Measurements from ENCODE around the gene RAB40C. TPM values are rescaled to one million over a fixed set of nuclear protein-coding genes. Genes with fewer than 3 reads are reported as not detected.

RAB40C gene
- total and polyA plus RNA-seq, 9 of the 15 experiments (the other 6 are each of a cell fraction or from before 2014, with no cell fraction given): 0.17 to 23.4 (median 8.7) TPM

GRCh38 chr16:578870-579405 is 10.9 kb upstream of the RAB40C start (continued):
- TF ChIP-seq CHAMP1 (IDR thresholded peaks at IDR 0.05): no peak
- TF ChIP-seq FOXJ3 (CRISPR knock-in tag; IDR thresholded peaks at IDR 0.05): no peak
- TF ChIP-seq CBX2 (IDR thresholded peaks at IDR 0.05; ENCODE audit: insufficient read depth, low read length, poor library complexity, severe bottlenecking): no peak
- peak; percentile 95 for TF ChIP-seq HNRNPL (IDR thresholded peaks at IDR 0.05; ENCODE audit: low read depth, low read length)
- peak; percentile 30; the same call in 1 of the 2 replicates for TF ChIP-seq POLR2AphosphoS5 (IDR thresholded peaks at IDR 0.05; ENCODE audit: control insufficient read depth, insufficient read depth, low read depth, low read length)
- peak; percentile 51; the same call in 1 of the 2 replicates for TF ChIP-seq NCOA1 (IDR thresholded peaks at IDR 0.05; ENCODE audit: low read depth)
- TF ChIP-seq RNF2 (IDR thresholded peaks at IDR 0.05): peak; percentile 60
- peak; percentile 87 for TF ChIP-seq L3MBTL2 (IDR thresholded peaks at IDR 0.05)
- TF ChIP-seq NRF1 (conservative IDR thresholded peaks at IDR 0.05 in 1 of 2, IDR thresholded peaks at IDR 0.05 in 1 of 2): peak; percentile 33 to 52; a peak in 3 of 4 replicates
- TF ChIP-seq SMARCA5 (IDR thresholded peaks at IDR 0.05): no peak
- peak; percentile 48 for TF ChIP-seq MXD1 (CRISPR knock-in tag; IDR thresholded peaks at IDR 0.05; ENCODE audit: borderline replicate concordance, poor library complexity, severe bottlenecking)
- no peak for TF ChIP-seq MAFK (IDR thresholded peaks at IDR 0.05; ENCODE audit: low read length)
- TF ChIP-seq ZNF280A (IDR thresholded peaks at IDR 0.05; ENCODE audit: low read depth, partially characterized antibody): no peak
- TF ChIP-seq ZFP1 (CRISPR knock-in tag; IDR thresholded peaks at IDR 0.05): no peak
- no peak for TF ChIP-seq KLF10 (CRISPR knock-in tag; IDR thresholded peaks at IDR 0.05)
- TF ChIP-seq SAFB (IDR thresholded peaks at IDR 0.05; ENCODE audit: borderline replicate concordance, low read depth, low read length): 0 out of 2 replicates have a peak, but pooled peaks have one; percentile 52
- TF ChIP-seq ZNF609 (CRISPR knock-in tag; IDR thresholded peaks at IDR 0.05; ENCODE audit: borderline replicate concordance): peak; percentile 93
